ENCODE results near the gene ENTR1. TPM values are rescaled to one million over a fixed set of nuclear protein-coding genes. Genes with fewer than 3 reads are reported as not detected.

ENTR1 gene
- total RNA-seq, 1 experiment from 2014 or later, result 196 TPM

- DNase-seq (ENCODE audit: low spot score), result no peak
These were observed 12.8 kb downstream of the ENTR1 start for GRCh38 chr9:136397643-136398042.

- DNase-seq (ENCODE audit: low spot score), result no peak
These were observed 14.2 kb downstream of the ENTR1 start for GRCh38 chr9:136396219-136396515.

- DNase-seq (ENCODE audit: low spot score), result no peak
These were observed 14.8 kb downstream of the ENTR1 start for GRCh38 chr9:136395345-136396218.

GRCh38 chr9:136395020-136395340, 15.4 kb downstream of the ENTR1 start:
- no peak for DNase-seq (ENCODE audit: low spot score)

GRCh38 chr9:136394312-136395019, 15.9 kb downstream of the ENTR1 start:
- DNase-seq (ENCODE audit: low spot score), result no peak

- DNase-seq (ENCODE audit: low spot score), result no peak
These were observed 16.9 kb downstream of the ENTR1 start for GRCh38 chr9:136393531-136393930.

GRCh38 chr9:136392538-136393449, 17.6 kb downstream of the ENTR1 start:
- DNase-seq (ENCODE audit: low spot score), result no peak

- DNase-seq (ENCODE audit: low spot score), result no peak
These were observed 18.5 kb downstream of the ENTR1 start for GRCh38 chr9:136391737-136392537.

- DNase-seq (ENCODE audit: low spot score), result no peak
These were observed 21.0 kb downstream of the ENTR1 start for GRCh38 chr9:136389396-136389795.

GRCh38 chr9:136387217-136387616, 23.2 kb downstream of the ENTR1 start:
- no peak for DNase-seq (ENCODE audit: low spot score)

GRCh38 chr9:136386018-136386417, 24.4 kb downstream of the ENTR1 start:
- DNase-seq (ENCODE audit: low spot score), result no peak

- DNase-seq (ENCODE audit: low spot score), result no peak
These were observed 25.4 kb downstream of the ENTR1 start for GRCh38 chr9:136385015-136385414.

- DNase-seq (ENCODE audit: low spot score), result no peak
These were observed 27.0 kb downstream of the ENTR1 start for GRCh38 chr9:136383436-136383835.

- DNase-seq (ENCODE audit: low spot score), result no peak
These were observed 28.4 kb downstream of the ENTR1 start for GRCh38 chr9:136381966-136382513.

GRCh38 chr9:136381311-136381710, 29.1 kb downstream of the ENTR1 start:
- no peak for DNase-seq (ENCODE audit: low spot score)

- DNase-seq (ENCODE audit: low spot score), result no peak
These were observed 30.0 kb downstream of the ENTR1 start for GRCh38 chr9:136380381-136380780.

GRCh38 chr9:136379891-136380290, 30.5 kb downstream of the ENTR1 start:
- DNase-seq (ENCODE audit: low spot score), result no peak

GRCh38 chr9:136379401-136379800, 31.0 kb downstream of the ENTR1 start:
- DNase-seq (ENCODE audit: low spot score), result no peak

GRCh38 chr9:136379003-136379287, 31.5 kb downstream of the ENTR1 start:
- no peak for DNase-seq (ENCODE audit: low spot score)

- no peak for DNase-seq (ENCODE audit: low spot score)
These were observed 32.0 kb downstream of the ENTR1 start for GRCh38 chr9:136378170-136379002.
